ENCODE results near the gene CAPG. TPM values are rescaled to one million over a fixed set of nuclear protein-coding genes. Genes with fewer than 3 reads are reported as not detected.

CAPG gene
- total and polyA plus RNA-seq, 9 of the 15 experiments (the other 6 are each of a cell fraction or from before 2014, with no cell fraction given): 10.6 to 90.4 (median 56.0) TPM

GRCh38 chr2:85437488-85438200 is 27.5 kb upstream of the CAPG start (continued):
- TF ChIP-seq TEAD1 (CRISPR knock-in tag; IDR thresholded peaks at IDR 0.05) (no peak), FOXK1 (CRISPR knock-in tag; IDR thresholded peaks at IDR 0.05; ENCODE audit: borderline replicate concordance) (no peak), RB1 (IDR thresholded peaks at IDR 0.05; ENCODE audit: low read depth) (peak; percentile 58), ZNF280B (CRISPR knock-in tag; IDR thresholded peaks at IDR 0.05) (no peak), KDM5B (IDR thresholded peaks at IDR 0.05; ENCODE audit: insufficient replicate concordance, low read depth, low read length) (no peak), ZNF76 (CRISPR knock-in tag; IDR thresholded peaks at IDR 0.05; ENCODE audit: borderline replicate concordance) (0 out of 2 replicates have a peak, but pooled peaks have one; percentile 51), FOXP4 (CRISPR knock-in tag; IDR thresholded peaks at IDR 0.05; ENCODE audit: borderline replicate concordance) (no peak), ESRRA (IDR thresholded peaks at IDR 0.05; ENCODE audit: borderline replicate concordance, low read depth) (no peak), MITF (IDR thresholded peaks at IDR 0.05) (peak; percentile 87), ZNF316 (IDR thresholded peaks at IDR 0.05) (peak; percentile 56), FOXA3 (CRISPR knock-in tag; conservative IDR thresholded peaks at IDR 0.05 in 1 of 2, IDR thresholded peaks at IDR 0.05 in 1 of 2) (no peak), ZNF583 (CRISPR knock-in tag; IDR thresholded peaks at IDR 0.05) (peak; percentile 77), ARID2 (IDR thresholded peaks at IDR 0.05) (no peak), DIDO1 (tag; IDR thresholded peaks at IDR 0.05; ENCODE audit: low read depth) (no peak), CBX5 (IDR thresholded peaks at IDR 0.05; ENCODE audit: borderline replicate concordance, low read depth) (no peak), THRA (IDR thresholded peaks at IDR 0.05) (no peak)
- TF ChIP-seq, protein P1, sequence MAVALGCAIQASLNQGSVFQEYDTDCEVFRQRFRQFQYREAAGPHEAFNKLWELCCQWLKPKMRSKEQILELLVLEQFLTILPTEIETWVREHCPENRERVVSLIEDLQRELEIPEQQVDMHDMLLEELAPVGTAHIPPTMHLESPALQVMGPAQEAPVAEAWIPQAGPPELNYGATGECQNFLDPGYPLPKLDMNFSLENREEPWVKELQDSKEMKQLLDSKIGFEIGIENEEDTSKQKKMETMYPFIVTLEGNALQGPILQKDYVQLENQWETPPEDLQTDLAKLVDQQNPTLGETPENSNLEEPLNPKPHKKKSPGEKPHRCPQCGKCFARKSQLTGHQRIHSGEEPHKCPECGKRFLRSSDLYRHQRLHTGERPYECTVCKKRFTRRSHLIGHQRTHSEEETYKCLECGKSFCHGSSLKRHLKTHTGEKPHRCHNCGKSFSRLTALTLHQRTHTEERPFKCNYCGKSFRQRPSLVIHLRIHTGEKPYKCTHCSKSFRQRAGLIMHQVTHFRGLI (CRISPR knock-in tag; IDR thresholded peaks at IDR 0.05): 0 out of 2 replicates have a peak, but pooled peaks have one; percentile 34
- TF ChIP-seq, protein P2, sequence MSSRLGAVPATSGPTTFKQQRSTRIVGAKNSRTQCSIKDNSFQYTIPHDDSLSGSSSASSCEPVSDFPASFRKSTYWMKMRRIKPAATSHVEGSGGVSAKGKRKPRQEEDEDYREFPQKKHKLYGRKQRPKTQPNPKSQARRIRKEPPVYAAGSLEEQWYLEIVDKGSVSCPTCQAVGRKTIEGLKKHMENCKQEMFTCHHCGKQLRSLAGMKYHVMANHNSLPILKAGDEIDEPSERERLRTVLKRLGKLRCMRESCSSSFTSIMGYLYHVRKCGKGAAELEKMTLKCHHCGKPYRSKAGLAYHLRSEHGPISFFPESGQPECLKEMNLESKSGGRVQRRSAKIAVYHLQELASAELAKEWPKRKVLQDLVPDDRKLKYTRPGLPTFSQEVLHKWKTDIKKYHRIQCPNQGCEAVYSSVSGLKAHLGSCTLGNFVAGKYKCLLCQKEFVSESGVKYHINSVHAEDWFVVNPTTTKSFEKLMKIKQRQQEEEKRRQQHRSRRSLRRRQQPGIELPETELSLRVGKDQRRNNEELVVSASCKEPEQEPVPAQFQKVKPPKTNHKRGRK (tag; IDR thresholded peaks at IDR 0.05): no peak
